Measurements from ENCODE around the gene EPB41L1. TPM values are rescaled to one million over a fixed set of nuclear protein-coding genes. Genes with fewer than 3 reads are reported as not detected.

Gene EPB41L1
- total RNA-seq, 1 donor from 2014 or later: 30.6 TPM

DNA sequence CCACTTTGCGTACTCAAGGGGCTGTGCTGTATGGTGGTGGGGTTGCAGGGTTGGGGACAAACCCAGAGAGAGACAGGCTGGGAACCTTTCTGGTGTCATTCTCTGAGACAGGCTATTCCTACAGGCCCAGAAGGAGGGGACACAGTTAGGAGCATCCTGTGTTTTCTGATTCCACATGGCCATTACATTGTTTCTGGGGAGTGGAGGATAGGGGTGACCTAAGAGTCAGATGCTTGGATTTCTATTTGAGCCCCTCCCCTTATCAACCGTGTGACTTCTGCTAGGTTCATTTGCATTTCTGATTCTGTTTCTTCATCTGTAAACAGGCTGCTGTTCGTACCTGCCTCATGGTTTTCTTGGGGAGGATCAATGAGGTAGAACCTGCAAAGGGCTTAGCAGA is 29.4 kb upstream of the EPB41L1 start:
- peaks cover 5% of the 10 kb centered on the region for H3K4me1 Mint-ChIP-seq
- no peaks in the 10 kb centered on the region for H3K9me3 Mint-ChIP-seq
- H3K27ac Mint-ChIP-seq (ENCODE audit: unreplicated experiment): peak overlapping the region; percentile 39
- TF ChIP-seq, protein P1, sequence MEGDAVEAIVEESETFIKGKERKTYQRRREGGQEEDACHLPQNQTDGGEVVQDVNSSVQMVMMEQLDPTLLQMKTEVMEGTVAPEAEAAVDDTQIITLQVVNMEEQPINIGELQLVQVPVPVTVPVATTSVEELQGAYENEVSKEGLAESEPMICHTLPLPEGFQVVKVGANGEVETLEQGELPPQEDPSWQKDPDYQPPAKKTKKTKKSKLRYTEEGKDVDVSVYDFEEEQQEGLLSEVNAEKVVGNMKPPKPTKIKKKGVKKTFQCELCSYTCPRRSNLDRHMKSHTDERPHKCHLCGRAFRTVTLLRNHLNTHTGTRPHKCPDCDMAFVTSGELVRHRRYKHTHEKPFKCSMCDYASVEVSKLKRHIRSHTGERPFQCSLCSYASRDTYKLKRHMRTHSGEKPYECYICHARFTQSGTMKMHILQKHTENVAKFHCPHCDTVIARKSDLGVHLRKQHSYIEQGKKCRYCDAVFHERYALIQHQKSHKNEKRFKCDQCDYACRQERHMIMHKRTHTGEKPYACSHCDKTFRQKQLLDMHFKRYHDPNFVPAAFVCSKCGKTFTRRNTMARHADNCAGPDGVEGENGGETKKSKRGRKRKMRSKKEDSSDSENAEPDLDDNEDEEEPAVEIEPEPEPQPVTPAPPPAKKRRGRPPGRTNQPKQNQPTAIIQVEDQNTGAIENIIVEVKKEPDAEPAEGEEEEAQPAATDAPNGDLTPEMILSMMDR (conservative IDR thresholded peaks at IDR 0.05): no peak
- no peak for DNase-seq (ENCODE audit: low read depth, low spot score)
- no peaks in the 10 kb centered on the region for H3K36me3 Mint-ChIP-seq (ENCODE audit: low read depth)
- H3K4me3 Mint-ChIP-seq: no peak overlapping the region
- H3K27me3 Mint-ChIP-seq (ENCODE audit: low read depth): no peaks in the 10 kb centered on the region

DNA sequence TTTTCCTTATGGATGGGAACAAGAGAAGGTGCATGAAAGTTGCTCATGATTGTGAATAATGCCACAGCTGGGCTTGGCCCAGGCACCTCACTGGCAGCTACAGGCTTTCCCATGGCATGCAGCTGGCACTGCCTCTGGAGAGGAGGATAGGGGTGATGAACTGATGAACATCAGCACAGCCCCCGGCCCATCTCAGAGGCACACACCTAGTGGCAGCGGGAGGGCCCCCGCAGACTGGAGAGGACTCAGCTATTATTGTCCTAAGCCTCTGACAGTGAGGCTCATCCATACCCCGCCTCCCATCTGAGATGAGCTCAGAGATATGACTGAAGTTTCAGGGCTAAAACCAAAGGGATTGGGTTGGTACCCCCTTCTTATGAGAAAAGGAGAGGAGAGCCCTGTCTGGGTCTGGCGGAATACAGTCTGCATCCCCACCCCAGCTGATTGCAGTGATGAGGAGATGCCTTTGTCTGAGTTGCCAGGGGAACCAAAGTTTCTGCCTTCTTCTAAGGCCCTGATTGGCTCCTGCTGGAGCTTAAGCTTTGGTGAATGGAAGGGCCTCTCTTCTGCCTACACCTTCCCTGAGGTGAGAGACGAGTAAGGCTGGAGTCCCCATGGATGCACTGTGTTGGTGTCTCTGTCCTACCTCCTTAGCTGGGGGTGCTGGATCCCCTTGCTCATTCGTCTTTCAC is 27.6 kb upstream of the EPB41L1 start:
- TF ChIP-seq, protein P1 (conservative IDR thresholded peaks at IDR 0.05): no peak
- Mint-ChIP-seq H3K4me3 (no peak overlapping the region), H3K9me3 (no peaks in the 10 kb centered on the region), H3K27me3 (ENCODE audit: low read depth) (no peaks in the 10 kb centered on the region), H3K27ac (ENCODE audit: unreplicated experiment) (no peak overlapping the region), H3K4me1 (peaks cover 10% of the 10 kb centered on the region), H3K36me3 (ENCODE audit: low read depth) (no peaks in the 10 kb centered on the region)
- DNase-seq (ENCODE audit: low read depth, low spot score): no peak

DNA sequence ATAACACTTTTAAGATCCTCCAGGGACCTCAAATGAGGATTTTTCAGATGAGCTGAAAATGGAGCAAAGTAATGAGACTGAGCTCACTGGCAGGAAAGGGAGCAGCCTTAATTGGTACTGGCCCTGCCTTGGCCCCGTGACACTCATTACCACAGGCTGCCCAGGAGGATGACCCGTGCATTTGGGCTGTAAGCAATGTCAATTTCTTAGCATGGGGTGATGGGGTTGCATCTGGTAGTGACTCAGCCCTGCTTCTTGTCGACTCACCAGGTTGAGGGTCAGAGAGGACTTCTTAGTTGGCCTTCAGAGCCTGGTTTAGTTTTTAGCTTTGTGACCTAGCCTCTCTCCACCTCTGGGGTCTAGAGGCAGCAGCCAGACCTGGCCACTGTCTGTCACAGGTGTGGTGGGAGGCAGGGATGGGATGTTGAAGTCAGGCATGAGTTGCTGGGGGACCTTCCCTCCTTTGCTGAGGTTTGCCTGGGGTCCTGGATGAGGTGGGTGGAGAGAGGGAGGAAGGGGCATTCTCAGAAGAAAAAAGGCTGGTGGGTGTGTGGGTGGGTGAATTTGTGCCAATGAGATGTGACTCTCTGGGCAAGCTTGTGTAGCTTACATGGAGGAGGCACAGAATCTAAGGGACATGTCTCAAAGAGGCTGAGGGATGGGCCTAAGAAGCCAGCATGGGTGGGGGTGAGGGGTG is 25.9 kb upstream of the EPB41L1 start:
- peaks cover 10% of the 10 kb centered on the region for H3K4me1 Mint-ChIP-seq
- TF ChIP-seq, protein P1 (conservative IDR thresholded peaks at IDR 0.05): no peak
- DNase-seq (ENCODE audit: low read depth, low spot score): no peak
- H3K27ac Mint-ChIP-seq (ENCODE audit: unreplicated experiment): no peak overlapping the region
- no peaks in the 10 kb centered on the region for H3K9me3 Mint-ChIP-seq
- no peak overlapping the region for H3K4me3 Mint-ChIP-seq
- no peaks in the 10 kb centered on the region for H3K36me3 Mint-ChIP-seq (ENCODE audit: low read depth)
- no peaks in the 10 kb centered on the region for H3K27me3 Mint-ChIP-seq (ENCODE audit: low read depth)

DNA sequence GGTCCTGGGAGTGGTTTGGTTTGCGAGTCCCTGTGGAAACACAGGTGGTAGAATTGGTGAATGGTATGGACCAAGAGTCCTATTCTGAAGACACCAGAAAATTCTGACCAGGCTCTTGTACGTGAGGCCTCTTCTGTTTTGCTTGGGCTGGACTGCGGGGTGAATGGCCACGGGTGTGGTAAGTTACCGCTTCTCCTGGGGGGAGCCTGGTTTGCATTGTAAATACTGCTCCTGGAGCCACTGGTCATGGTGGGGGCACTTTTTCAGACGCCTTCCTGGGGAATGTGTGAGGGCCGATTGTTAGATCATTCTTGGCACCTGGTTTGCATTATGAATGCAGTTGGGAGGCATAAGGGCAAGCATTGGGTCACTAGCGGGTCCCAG is 25.4 kb upstream of the EPB41L1 start:
- H3K9me3 Mint-ChIP-seq: no peaks in the 10 kb centered on the region
- H3K27me3 Mint-ChIP-seq (ENCODE audit: low read depth): no peaks in the 10 kb centered on the region
- H3K27ac Mint-ChIP-seq (ENCODE audit: unreplicated experiment): no peak overlapping the region
- peaks cover 10% of the 10 kb centered on the region for H3K4me1 Mint-ChIP-seq
- H3K4me3 Mint-ChIP-seq: no peak overlapping the region
- TF ChIP-seq, protein P1 (conservative IDR thresholded peaks at IDR 0.05): no peak
- H3K36me3 Mint-ChIP-seq (ENCODE audit: low read depth): no peaks in the 10 kb centered on the region
- DNase-seq (ENCODE audit: low read depth, low spot score): no peak

DNA sequence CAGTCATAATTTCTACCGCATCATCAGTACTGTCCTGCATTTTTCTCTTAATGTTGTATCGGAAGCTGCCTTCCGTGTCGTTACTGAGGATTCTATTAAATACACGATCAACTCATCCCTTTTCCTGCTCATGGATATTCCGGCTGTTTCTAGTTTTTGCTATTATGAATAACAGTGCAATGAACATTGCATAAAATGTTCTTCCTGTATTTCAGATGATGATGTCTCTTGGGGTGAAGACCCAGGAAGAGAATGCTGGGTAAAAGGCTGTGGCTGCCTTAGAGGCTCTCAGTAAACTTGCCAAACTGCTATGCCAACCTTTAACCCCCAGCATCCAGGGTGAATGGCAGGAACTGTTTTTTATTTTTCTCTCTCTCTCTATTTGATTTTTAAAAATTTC is 24.1 kb upstream of the EPB41L1 start:
- H3K27ac Mint-ChIP-seq (ENCODE audit: unreplicated experiment): no peak overlapping the region
- TF ChIP-seq, protein P1 (conservative IDR thresholded peaks at IDR 0.05): no peak
- H3K27me3 Mint-ChIP-seq (ENCODE audit: low read depth): no peaks in the 10 kb centered on the region
- DNase-seq (ENCODE audit: low read depth, low spot score): no peak
- no peaks in the 10 kb centered on the region for H3K9me3 Mint-ChIP-seq
- no peaks in the 10 kb centered on the region for H3K36me3 Mint-ChIP-seq (ENCODE audit: low read depth)
- H3K4me3 Mint-ChIP-seq: no peak overlapping the region
- H3K4me1 Mint-ChIP-seq: peaks cover 10% of the 10 kb centered on the region
